ENCODE measurements around the gene PPP2CA.

- TF ChIP-seq CTCF (IDR thresholded peaks at IDR 0.05) (no peak), POLR2A (IDR thresholded peaks at IDR 0.05) (no peak), EP300 (IDR thresholded peaks at IDR 0.05) (no peak)
Measured at GRCh38 chr5:134248256-134248655, 22.4 kb upstream of the PPP2CA start.

Data from tibial nerve (tissue), 4 donors.